Activated T-cell treated with anti-CD3 and anti-CD28 coated beads, Interleukin-2, amount 50 U/mL, for 4 hours (primary cell): Measurements from ENCODE around the gene DNAL4. TPM values are rescaled to one million over a fixed set of nuclear protein-coding genes. Genes with fewer than 3 reads are reported as not detected.

ENCODE experiments used
- ATAC-seq, 2 donors: fragments of 200-7000 bp; cut with Tn5 transposase; one replicate each; pipeline ENCODE4 v1.10.0; 2021
- DNase-seq: peaks from one replicate; pipeline ENCODE4 v3.0.0-alpha.2; 2020
- H3K27me3 Mint-ChIP-seq: one replicate; pipeline ENCODE4 v1.8.0; 2021; ENCODE audit warnings: low read depth, mixed read lengths
- H3K36me3 Mint-ChIP-seq: one replicate; pipeline ENCODE4 v1.8.0; 2022; ENCODE audit warnings: mixed read lengths; ENCODE audit not compliant: insufficient read depth
- H3K4me1 Mint-ChIP-seq: one replicate; pipeline ENCODE4 v1.8.0; 2021; ENCODE audit warnings: low read depth, mixed read lengths
- H3K4me3 Mint-ChIP-seq: one replicate; pipeline ENCODE4 v1.8.0; 2021; ENCODE audit warnings: mild to moderate bottlenecking, moderate library complexity, mixed read lengths
- H3K9me3 Mint-ChIP-seq: one replicate; pipeline ENCODE4 v1.8.0; 2021; ENCODE audit warnings: mixed read lengths
- total RNA-seq, 3 donors: library from RNA; stranded (reverse); gene quantifications; one replicate each; pipeline ENCODE4 v1.2.1, GENCODE V29; 2021

The DNAL4 gene
- total RNA-seq, 3 donors from 2014 or later, result 4.5 to 6.1 (median 5.1) TPM

GRCh38 chr22:38767313-38767712 lies 26.6 kb downstream of the DNAL4 start:
- Mint-ChIP-seq H3K27me3 (no peaks in the 10 kb centered on the region), H3K9me3 (no peaks in the 10 kb centered on the region), H3K4me1 (peaks cover 7% of the 10 kb centered on the region), H3K4me3 (no peak overlapping the region), H3K36me3 (no peaks in the 10 kb centered on the region)
- DNase-seq (no peak), ATAC-seq (no peak)

GRCh38 chr22:38766076-38766777 lies 27.7 kb downstream of the DNAL4 start:
- Mint-ChIP-seq H3K9me3 (no peaks in the 10 kb centered on the region), H3K36me3 (no peaks in the 10 kb centered on the region), H3K4me3 (no peak overlapping the region), H3K27me3 (no peaks in the 10 kb centered on the region), H3K4me1 (peaks cover 7% of the 10 kb centered on the region)
- DNase-seq (peak; percentile 30), ATAC-seq (peak; percentile 57 to 60)

- no peaks in the 10 kb centered on the region for H3K27me3 Mint-ChIP-seq
- DNase-seq (no peak), ATAC-seq (no peak)
- H3K4me1 Mint-ChIP-seq, result peaks cover 22% of the 10 kb centered on the region
- no peaks in the 10 kb centered on the region for H3K36me3 Mint-ChIP-seq
- H3K4me3 Mint-ChIP-seq, result no peak overlapping the region
- H3K9me3 Mint-ChIP-seq, result no peaks in the 10 kb centered on the region
Observed at GRCh38 chr22:38762551-38762983, 31.4 kb downstream of the DNAL4 start.

- H3K4me1 Mint-ChIP-seq, result peaks cover 33% of the 10 kb centered on the region
- no peak for DNase-seq
Observed at GRCh38 chr22:38761202-38762162, 32.5 kb downstream of the DNAL4 start.

GRCh38 chr22:38760477-38761201 lies 33.3 kb downstream of the DNAL4 start:
- no peak overlapping the region for H3K4me3 Mint-ChIP-seq
- H3K36me3 Mint-ChIP-seq, result no peaks in the 10 kb centered on the region
- H3K4me1 Mint-ChIP-seq, result peaks cover 33% of the 10 kb centered on the region
- no peaks in the 10 kb centered on the region for H3K27me3 Mint-ChIP-seq
- H3K9me3 Mint-ChIP-seq, result no peaks in the 10 kb centered on the region
- ATAC-seq (no peak), DNase-seq (no peak)

More at GRCh38 chr22:38761202-38762162, 32.5 kb downstream of the DNAL4 start:
- Mint-ChIP-seq H3K27me3 (no peaks in the 10 kb centered on the region), H3K36me3 (no peaks in the 10 kb centered on the region), H3K4me3 (no peak overlapping the region), H3K9me3 (no peaks in the 10 kb centered on the region)
- ATAC-seq, result no peak

GRCh38 chr22:38759005-38759404 lies 34.9 kb downstream of the DNAL4 start:
- no peak overlapping the region for H3K4me3 Mint-ChIP-seq
- H3K27me3 Mint-ChIP-seq, result no peaks in the 10 kb centered on the region
- peaks cover 39% of the 10 kb centered on the region for H3K4me1 Mint-ChIP-seq
- H3K9me3 Mint-ChIP-seq, result no peaks in the 10 kb centered on the region
- DNase-seq, result no peak
- H3K36me3 Mint-ChIP-seq, result no peaks in the 10 kb centered on the region
- ATAC-seq, result no peak

- H3K4me1 Mint-ChIP-seq, result peaks cover 45% of the 10 kb centered on the region
Observed at GRCh38 chr22:38758276-38758945, 35.5 kb downstream of the DNAL4 start.

GRCh38 chr22:38757464-38757757 lies 36.5 kb downstream of the DNAL4 start:
- Mint-ChIP-seq H3K4me3 (no peak overlapping the region), H3K36me3 (peaks cover under 1% of the 10 kb centered on the region), H3K9me3 (no peaks in the 10 kb centered on the region), H3K4me1 (peaks cover 54% of the 10 kb centered on the region), H3K27me3 (no peaks in the 10 kb centered on the region)
- ATAC-seq (no peak), DNase-seq (no peak)

More at GRCh38 chr22:38758276-38758945, 35.5 kb downstream of the DNAL4 start:
- Mint-ChIP-seq H3K36me3 (no peaks in the 10 kb centered on the region), H3K4me3 (peak overlapping the region; percentile 31), H3K9me3 (no peaks in the 10 kb centered on the region), H3K27me3 (no peaks in the 10 kb centered on the region)
- ATAC-seq (peak; percentile 29 to 36), DNase-seq (peak; percentile 75)

- ATAC-seq (peak; percentile 3 to 6), DNase-seq (no peak)
- H3K4me3 Mint-ChIP-seq, result peak overlapping the region; percentile 87
- peaks cover 59% of the 10 kb centered on the region for H3K4me1 Mint-ChIP-seq
- H3K9me3 Mint-ChIP-seq, result no peaks in the 10 kb centered on the region
- H3K36me3 Mint-ChIP-seq, result peaks cover 5% of the 10 kb centered on the region
- no peaks in the 10 kb centered on the region for H3K27me3 Mint-ChIP-seq
Observed at GRCh38 chr22:38756711-38757463, 37.1 kb downstream of the DNAL4 start.

- no peaks in the 10 kb centered on the region for H3K9me3 Mint-ChIP-seq
- ATAC-seq (peak; percentile 79 to 81), DNase-seq (peak; percentile 94)
- no peaks in the 10 kb centered on the region for H3K27me3 Mint-ChIP-seq
- H3K4me3 Mint-ChIP-seq, result peak within 1 kb of the TSS; percentile 88
- H3K36me3 Mint-ChIP-seq, result peaks cover 8% of the 10 kb centered on the region
- peaks cover 68% of the 10 kb centered on the region for H3K4me1 Mint-ChIP-seq
Observed at GRCh38 chr22:38755911-38756532, 37.9 kb downstream of the DNAL4 start, which contains the start of gene SUN2. TSS of gene SUN2 (minus strand) at chr22:38755998. CDS start at chr22:38752628, 3,370 bp downstream.

- H3K4me3 Mint-ChIP-seq, result peak overlapping the region; percentile 88
- ATAC-seq (peak; percentile 11 to 12), DNase-seq (peak; percentile 27)
- no peaks in the 10 kb centered on the region for H3K27me3 Mint-ChIP-seq
- H3K36me3 Mint-ChIP-seq, result peaks cover 10% of the 10 kb centered on the region
- peaks cover 71% of the 10 kb centered on the region for H3K4me1 Mint-ChIP-seq
- no peaks in the 10 kb centered on the region for H3K9me3 Mint-ChIP-seq
Observed at GRCh38 chr22:38755155-38755910, 38.6 kb downstream of the DNAL4 start.

- no peak for DNase-seq
Observed at GRCh38 chr22:38754751-38755154, 39.2 kb downstream of the DNAL4 start.

More at GRCh38 chr22:38754751-38755154, 39.2 kb downstream of the DNAL4 start:
- no peaks in the 10 kb centered on the region for H3K9me3 Mint-ChIP-seq
- H3K4me1 Mint-ChIP-seq, result peaks cover 76% of the 10 kb centered on the region
- peaks cover 14% of the 10 kb centered on the region for H3K36me3 Mint-ChIP-seq
- peak overlapping the region; percentile 88 for H3K4me3 Mint-ChIP-seq
- H3K27me3 Mint-ChIP-seq, result no peaks in the 10 kb centered on the region
- ATAC-seq, result no peak
